ENCODE data around the gene CPN2. TPM values are rescaled to one million over a fixed set of nuclear protein-coding genes. Genes with fewer than 3 reads are reported as not detected.

CPN2 gene
- total and polyA plus RNA-seq, 2 of the 8 experiments (the other 6 are each of a cell fraction or from before 2014, with no cell fraction given) = 0.03 TPM; not detected in 1

GRCh38 chr3:194351952-194352536 lies 916 bp upstream of the CPN2 start (continued):
- no peak for TF ChIP-seq NRF1 (IDR thresholded peaks at IDR 0.05; ENCODE audit: low read depth, low read length)

Data from H1 (cell line).